Loucy (cell line): ENCODE data around the gene NPRL2.

Experiments used
- H2AFZ ChIP-seq: fragments of 200-600 bp; sonication (generic); 2 replicates; pipeline ENCODE4 v1.6.0; 2016; ENCODE audit warnings: antibody characterized with exemption, mild to moderate bottlenecking, low read length, moderate library complexity
- H3F3A ChIP-seq: fragments of 200-600 bp; 2 replicates; pipeline ENCODE4 v1.6.0; 2016; ENCODE audit warnings: antibody characterized with exemption, low read depth, mild to moderate bottlenecking
- H3K27me3 ChIP-seq: fragments of 200-600 bp; sonication (generic); 2 replicates; pipeline ENCODE4 v1.6.1; 2014; ENCODE audit warnings: low read length, mild to moderate bottlenecking; ENCODE audit not compliant: insufficient read depth, poor library complexity, severe bottlenecking
- H3K36me3 ChIP-seq: fragments of 200-600 bp; sonication (generic); 2 replicates; pipeline ENCODE4 v1.6.1; 2016; ENCODE audit warnings: low read length; ENCODE audit not compliant: insufficient read depth
- H3K4me1 ChIP-seq: fragments of 200-600 bp; sonication (generic); 2 replicates; pipeline ENCODE4 v1.5.1; 2014; ENCODE audit warnings: low read length, mild to moderate bottlenecking; ENCODE audit not compliant: insufficient read depth, poor library complexity, severe bottlenecking
- H3K4me2 ChIP-seq: fragments of 200-600 bp; sonication (generic); 2 replicates; pipeline ENCODE4 v1.6.0; 2014; ENCODE audit warnings: antibody characterized with exemption, low read length, low read depth, mild to moderate bottlenecking; ENCODE audit not compliant: poor library complexity, severe bottlenecking
- H3K4me3 ChIP-seq: fragments of 200-600 bp; sonication (generic); 2 replicates; pipeline ENCODE4 v1.5.1; 2014; ENCODE audit warnings: low read length, mild to moderate bottlenecking, mixed read lengths; ENCODE audit not compliant: poor library complexity, severe bottlenecking
- H3K79me2 ChIP-seq: fragments of 200-600 bp; sonication (generic); 2 replicates; pipeline ENCODE4 v1.6.1; 2014; ENCODE audit warnings: low read length; ENCODE audit not compliant: insufficient read depth
- H3K9ac ChIP-seq: fragments of 200-600 bp; sonication (generic); 2 replicates; pipeline ENCODE4 v1.6.0; 2014; ENCODE audit warnings: mild to moderate bottlenecking, low read depth, low read length, moderate library complexity; ENCODE audit not compliant: poor library complexity, severe bottlenecking
- H3K9me2 ChIP-seq: fragments of 200-600 bp; sonication (generic); replicated peaks from 2 replicates; pipeline ENCODE4 v1.6.1; 2016; ENCODE audit warnings: low read depth, low read length, mixed read lengths
- H3K9me3 ChIP-seq: fragments of 200-600 bp; sonication (generic); 2 replicates; pipeline ENCODE4 v1.6.1; 2014; ENCODE audit warnings: mild to moderate bottlenecking, antibody characterized with exemption, low read length, low read depth; ENCODE audit not compliant: insufficient read depth
- H4K20me1 ChIP-seq: fragments of 200-600 bp; sonication (generic); 2 replicates; pipeline ENCODE4 v1.6.0; 2014; ENCODE audit warnings: antibody characterized with exemption, low read length, mild to moderate bottlenecking; ENCODE audit not compliant: insufficient read depth, poor library complexity, severe bottlenecking
- CTCF ChIP-seq: fragments of 200-600 bp; sonication (generic); conservative IDR thresholded peaks from 2 replicates; pipeline ENCODE4 v1.5.1; 2014; ENCODE audit warnings: mild to moderate bottlenecking, antibody characterized with exemption, low read length
- EZH2phosphoT487 ChIP-seq: fragments of 200-600 bp; IDR thresholded peaks from 2 replicates; pipeline ENCODE4 v1.6.1; 2018; ENCODE audit warnings: antibody characterized with exemption, mild to moderate bottlenecking, moderate library complexity, borderline replicate concordance

Gene NPRL2

GRCh38 chr3:50337175-50337861 is 13.3 kb downstream of the NPRL2 start:
- 0 out of 2 replicates have a peak, but pooled peaks cover 7% of the 10 kb centered on the region for H3F3A ChIP-seq
- peaks cover 4% of the 10 kb centered on the region for H3K27me3 ChIP-seq
- H3K9me3 ChIP-seq, result no peaks in the 10 kb centered on the region
- peak overlapping the region; percentile 9; the same call in 1 of the 2 replicates for H2AFZ ChIP-seq
- H4K20me1 ChIP-seq, result peaks cover 46% of the 10 kb centered on the region
- no peak for TF ChIP-seq CTCF
- TF ChIP-seq EZH2phosphoT487, result no peak
- H3K4me2 ChIP-seq, result peak overlapping the region; percentile 99
- peaks cover 49% of the 10 kb centered on the region for H3K4me1 ChIP-seq
- peak overlapping the region; percentile 98 for H3K9ac ChIP-seq
- H3K4me3 ChIP-seq, result peak overlapping the region; percentile 97
- H3K36me3 ChIP-seq, result peaks cover 14% of the 10 kb centered on the region; the same call in 1 of the 2 replicates
- no peaks in the 10 kb centered on the region for H3K9me2 ChIP-seq
- H3K79me2 ChIP-seq, result peaks cover 92% of the 10 kb centered on the region

GRCh38 chr3:50336452-50337174 is 14.0 kb downstream of the NPRL2 start:
- Histone ChIP-seq H3K9me2 (no peaks in the 10 kb centered on the region), H3K4me2 (peak overlapping the region; percentile 99), H3F3A (0 out of 2 replicates have a peak, but pooled peaks cover 7% of the 10 kb centered on the region), H2AFZ (peak overlapping the region; percentile 9; the same call in 1 of the 2 replicates), H3K9me3 (no peaks in the 10 kb centered on the region), H3K9ac (peak overlapping the region; percentile 98), H3K4me1 (peaks cover 42% of the 10 kb centered on the region), H3K27me3 (peaks cover 4% of the 10 kb centered on the region), H3K36me3 (peaks cover 21% of the 10 kb centered on the region; the same call in 1 of the 2 replicates), H3K79me2 (peaks cover 92% of the 10 kb centered on the region), H4K20me1 (peaks cover 53% of the 10 kb centered on the region), H3K4me3 (peak overlapping the region; percentile 97)
- TF ChIP-seq CTCF (no peak), EZH2phosphoT487 (no peak)

- Histone ChIP-seq H3K9me2 (no peaks in the 10 kb centered on the region), H3K4me2 (peak overlapping the region; percentile 99), H3K79me2 (peaks cover 93% of the 10 kb centered on the region), H2AFZ (no peak overlapping the region), H3F3A (peaks cover 6% of the 10 kb centered on the region; the same call in 1 of the 2 replicates), H3K4me3 (peak overlapping the region; percentile 97), H3K9me3 (no peaks in the 10 kb centered on the region), H3K9ac (peak overlapping the region; percentile 98), H3K36me3 (peaks cover 42% of the 10 kb centered on the region), H3K4me1 (peaks cover 31% of the 10 kb centered on the region), H3K27me3 (peaks cover 4% of the 10 kb centered on the region), H4K20me1 (peaks cover 74% of the 10 kb centered on the region)
- TF ChIP-seq EZH2phosphoT487, result no peak
- TF ChIP-seq CTCF, result no peak
Measured at GRCh38 chr3:50334339-50335075, 16.1 kb downstream of the NPRL2 start.
